Measurements from ENCODE around the gene TUBA1C.

GRCh38 chr12:49301760-49302159, 36.9 kb downstream of the TUBA1C start:
- TF ChIP-seq CTCF (IDR thresholded peaks at IDR 0.05), result no peak
- TF ChIP-seq POLR2A (IDR thresholded peaks at IDR 0.05), result no peak
- TF ChIP-seq POLR2AphosphoS5 (IDR thresholded peaks at IDR 0.05), result no peak
